Pancreas (tissue), 10 donors: ENCODE data around the gene GPX1. TPM values are rescaled to one million over a fixed set of nuclear protein-coding genes. Genes with fewer than 3 reads are reported as not detected.
"Not testable (repeated sequence)": the region's sequence is repeated elsewhere in the genome, so short reads cannot be mapped to it uniquely, and the experiment has no call there.

Experiments
- ATAC-seq, 4 donors: fragments of 200-7000 bp; cut with Tn5 transposase; one replicate each; pipeline versions ENCODE4 v1.8.0 to v1.9.1; 2020; ENCODE audit warnings: mild to moderate bottlenecking in 4 of 4, moderate library complexity in 4 of 4
- DNase-seq, 6 donors: peaks; one replicate each; pipeline ENCODE4 v3.0.0-alpha.2; 2020
- FAIRE-seq: peaks from 2 replicates; lab custom pipeline; 2012; peaks lifted over from hg19 to GRCh38; lab: Jason Lieb, UNC
- H3K27ac ChIP-seq, 4 donors: fragments of 200-600 bp; sonication (generic); 1 replicate in 3 of 4; 2 replicates in 1 of 4; pipeline versions ENCODE4 v1.5.0 to v1.8.0; 2020
- H3K27me3 ChIP-seq, 4 donors: fragments of 200-600 bp; one replicate each; pipeline ENCODE4 v1.8.0; 2021
- H3K36me3 ChIP-seq, 3 donors: fragments of 200-600 bp; sonication (generic) in 1 of 3; one replicate each; pipeline versions ENCODE4 v1.5.0 to v1.8.0; 2020 to 2021
- H3K4me1 ChIP-seq, 3 donors: fragments of 200-600 bp; one replicate each; pipeline ENCODE4 v1.8.0; 2021
- H3K4me3 ChIP-seq, 4 donors: fragments of 200-600 bp; sonication (generic) in 2 of 4; one replicate each; pipeline versions ENCODE4 v1.5.0 to v1.8.0; 2020 to 2021
- H3K9me3 ChIP-seq, 4 donors: fragments of 200-600 bp; one replicate each; pipeline ENCODE4 v1.8.0; 2021
- WGBS, 2 donors: extraction: QIAGEN DNeasy Blood & Tissue Kit; methylation state at CpG; one replicate each; pipeline ENCODE4 v1.1.7; 2013; 5-methylcytosine and 5-hydroxymethylcytosine counted together
- intact Hi-C, 3 donors: fragments of 100-400 bp; cut with DNase I; formaldehyde crosslinking; loops; one replicate each; pipeline versions ENCODE4 v1.11.1 to v1.14.2; 2022
- polyA plus RNA-seq, 2 donors: library from polyadenylated mRNA; stranded (reverse); fragments of 200-250 nt; gene quantifications; one replicate each; pipeline ENCODE4 v1.2.3, GENCODE V29; 2013
- total RNA-seq, 6 donors: library from RNA; stranded (reverse); fragmentation: NEBNext Ultra II Directional in 4 of 6; extraction: Animal tissue kit (Norgen Biotek cat#: 25700) in 4 of 6; gene quantifications; one replicate each; pipeline versions ENCODE4 v1.2.1 to v1.2.4, GENCODE V29; 2021 to 2023
- TF ChIP-seq, protein P1 (sequence below), 4 donors: fragments of 200-600 bp; sonication (generic) in 3 of 4; IDR thresholded peaks; one replicate each; pipeline versions ENCODE4 v1.5.0 to v1.8.0; 2021; ENCODE audit warnings: antibody characterized with exemption in 4 of 4
- donor health status: healthy with polysubstance abuse.
- donor health status: DM: no; HTN: no; CAD: no; lungs with moderate emphysema.
- donor health status: DM: no; HTN: no; CAD: no.
- donor health status: control.
- donor health status: control.
- donor health status: Bipolar disorder and iron deficiency.
- donor health status: DM: yes; HTN: yes; CAD: no.
- donor health status: DM: no; HTN: no; CAD: no.
- donor health status: DM: no; HTN: no; CAD: no.
- donor health status: DM: yes; HTN: yes; CAD: no.

Gene GPX1
- total and polyA plus RNA-seq, 8 donors, result 30.8 to 157 (median 80.0) TPM

DNA sequence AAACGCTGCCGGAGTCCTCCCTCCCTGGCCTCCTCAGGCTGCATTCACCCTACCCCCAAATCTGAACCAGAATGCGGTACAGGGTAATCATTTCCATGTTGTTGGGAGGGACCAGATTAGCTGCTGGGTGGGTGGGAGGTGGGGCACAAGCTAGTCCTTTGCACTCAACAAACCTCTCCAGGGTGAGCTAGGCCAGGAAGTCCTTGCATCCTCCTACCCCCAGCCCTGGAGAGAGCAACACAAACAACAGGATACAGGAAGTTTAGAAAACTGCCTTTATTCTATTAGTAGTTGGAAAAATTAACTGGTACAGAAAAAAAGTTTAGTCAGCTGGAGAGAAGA, 702 bp upstream of the GPX1 start:
- TF ChIP-seq, protein P1, sequence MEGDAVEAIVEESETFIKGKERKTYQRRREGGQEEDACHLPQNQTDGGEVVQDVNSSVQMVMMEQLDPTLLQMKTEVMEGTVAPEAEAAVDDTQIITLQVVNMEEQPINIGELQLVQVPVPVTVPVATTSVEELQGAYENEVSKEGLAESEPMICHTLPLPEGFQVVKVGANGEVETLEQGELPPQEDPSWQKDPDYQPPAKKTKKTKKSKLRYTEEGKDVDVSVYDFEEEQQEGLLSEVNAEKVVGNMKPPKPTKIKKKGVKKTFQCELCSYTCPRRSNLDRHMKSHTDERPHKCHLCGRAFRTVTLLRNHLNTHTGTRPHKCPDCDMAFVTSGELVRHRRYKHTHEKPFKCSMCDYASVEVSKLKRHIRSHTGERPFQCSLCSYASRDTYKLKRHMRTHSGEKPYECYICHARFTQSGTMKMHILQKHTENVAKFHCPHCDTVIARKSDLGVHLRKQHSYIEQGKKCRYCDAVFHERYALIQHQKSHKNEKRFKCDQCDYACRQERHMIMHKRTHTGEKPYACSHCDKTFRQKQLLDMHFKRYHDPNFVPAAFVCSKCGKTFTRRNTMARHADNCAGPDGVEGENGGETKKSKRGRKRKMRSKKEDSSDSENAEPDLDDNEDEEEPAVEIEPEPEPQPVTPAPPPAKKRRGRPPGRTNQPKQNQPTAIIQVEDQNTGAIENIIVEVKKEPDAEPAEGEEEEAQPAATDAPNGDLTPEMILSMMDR (IDR thresholded peaks at IDR 0.05), result no peak
- intact Hi-C loops, result no loop called here
- Histone ChIP-seq H3K4me3 (peak overlapping the region in 3 of 4 donors; percentile 54 to 76 (median 69)), H3K9me3 (no peaks in the 10 kb centered on the region), H3K36me3 (peaks cover 0 to 34% (median 10%) of the 10 kb centered on the region in 3 donors), H3K27ac (peak overlapping the region; percentile 73 to 85 (median 82)), H3K4me1 (peaks cover 0 to 20% (median 8%) of the 10 kb centered on the region in 3 donors), H3K27me3 (no peaks in the 10 kb centered on the region)
- DNase-seq (no peak), FAIRE-seq (no peak), ATAC-seq (peak in 1 of 4 donors; percentile 1)
- WGBS, 2 donors, result 42 to 44% methylated on average over 3 of the region's 3 CpGs

DNA sequence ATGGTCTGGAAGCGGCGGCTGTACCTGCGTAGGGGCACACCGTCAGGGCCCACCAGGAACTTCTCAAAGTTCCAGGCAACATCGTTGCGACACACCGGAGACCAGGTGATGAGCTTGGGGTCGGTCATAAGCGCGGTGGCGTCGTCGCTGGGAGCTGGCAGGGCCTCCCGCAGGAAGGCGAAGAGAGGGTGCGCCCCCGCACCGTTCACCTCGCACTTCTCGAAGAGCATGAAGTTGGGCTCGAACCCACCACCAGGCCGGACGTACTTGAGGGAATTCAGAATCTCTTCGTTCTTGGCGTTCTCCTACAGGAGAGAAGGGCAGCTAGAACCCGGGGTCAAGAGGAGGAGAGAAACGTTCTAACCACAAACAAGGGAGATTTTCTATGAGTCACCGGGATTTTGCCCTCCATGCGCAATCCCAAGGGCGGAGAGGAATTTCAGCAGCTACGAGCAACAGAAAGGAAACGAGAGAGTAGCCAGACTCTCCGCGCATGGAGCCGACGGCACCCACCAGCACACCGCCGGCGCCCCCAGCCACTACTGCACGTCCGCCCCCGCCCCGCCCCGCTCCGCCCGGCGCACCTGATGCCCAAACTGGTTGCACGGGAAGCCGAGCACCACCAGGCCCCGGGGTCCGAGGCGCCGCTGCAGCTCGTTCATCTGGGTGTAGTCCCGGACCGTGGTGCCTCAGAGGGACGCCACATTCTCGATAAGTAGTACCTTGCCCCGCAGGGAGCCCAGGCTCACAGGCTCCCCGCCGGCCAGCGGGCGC, 523 bp downstream of the GPX1 start:
- Histone ChIP-seq H3K36me3 (peaks cover 0 to 34% (median 10%) of the 10 kb centered on the region in 3 donors), H3K4me3 (peak overlapping the region; percentile 54 to 76 (median 65)), H3K27ac (peak overlapping the region; percentile 73 to 85 (median 82)), H3K4me1 (peaks cover 0 to 20% (median 8%) of the 10 kb centered on the region in 3 donors)
- DNase-seq, result peak; percentile 29 to 78 (median 46)
- WGBS, 2 donors, result 12 to 17% methylated on average over 50 to 63 of the region's 63 CpGs
- H3K9me3 ChIP-seq, H3K27me3 ChIP-seq, FAIRE-seq, intact Hi-C loops: not testable (repeated sequence)
- peak; percentile 22 to 48 (median 43) for ATAC-seq

DNA sequence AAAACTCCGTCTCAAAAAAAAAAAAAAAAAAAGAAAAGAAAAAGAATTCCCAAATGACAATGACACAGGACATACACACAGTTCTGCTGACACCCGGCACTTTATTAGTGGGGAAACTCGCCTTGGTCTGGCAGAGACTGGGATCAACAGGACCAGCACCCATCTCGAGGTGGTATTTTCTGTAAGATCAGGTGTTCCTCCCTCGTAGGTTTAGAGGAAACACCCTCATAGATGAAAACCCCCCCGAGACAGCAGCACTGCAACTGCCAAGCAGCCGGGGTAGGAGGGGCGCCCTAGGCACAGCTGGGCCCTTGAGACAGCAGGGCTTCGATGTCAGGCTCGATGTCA, 1.1 kb downstream of the GPX1 start:
- intact Hi-C loops, H3K9me3 ChIP-seq, ATAC-seq, H3K27me3 ChIP-seq, DNase-seq, FAIRE-seq: not testable (repeated sequence)
- H3K4me1 ChIP-seq, result peaks cover 0 to 20% (median 8%) of the 10 kb centered on the region in 3 donors
- H3K4me3 ChIP-seq, result peak overlapping the region; percentile 54 to 76 (median 65)
- peaks cover 0 to 29% (median 10%) of the 10 kb centered on the region in 3 donors for H3K36me3 ChIP-seq
- 59 to 69% methylated on average over 8 to 10 of the region's 10 CpGs for WGBS, 2 donors
- H3K27ac ChIP-seq, result peak overlapping the region in 3 of 4 donors; percentile 82 to 85 (median 83)

DNA sequence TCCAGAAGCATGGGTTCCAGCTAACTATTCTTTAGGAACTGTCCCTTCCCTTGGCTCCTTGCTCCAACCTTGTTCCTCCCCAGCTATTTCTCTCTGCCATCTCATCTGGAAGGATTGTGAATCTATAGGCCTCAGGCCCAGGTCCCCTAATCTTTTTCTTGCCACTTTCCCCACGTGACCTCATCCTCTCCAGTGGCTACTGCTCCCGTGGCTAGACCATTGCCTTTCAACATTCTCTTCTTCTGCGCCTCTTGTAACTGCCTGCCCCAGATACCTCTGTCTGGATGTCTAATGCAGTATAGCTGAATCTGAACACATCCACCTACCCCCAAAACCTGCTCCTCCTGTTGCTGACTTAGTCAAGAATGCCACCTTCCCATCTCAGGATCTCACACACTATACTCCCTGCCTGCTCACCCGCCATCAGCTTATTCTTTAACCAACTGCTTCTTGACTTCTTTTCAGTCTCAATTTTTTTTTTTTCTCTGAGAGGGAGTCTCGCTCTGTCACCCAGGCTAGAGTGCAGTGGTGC, 5.2 kb downstream of the GPX1 start:
- Histone ChIP-seq H3K4me3 (no peak overlapping the region), H3K4me1 (peaks cover 0 to 8% (median 0%) of the 10 kb centered on the region in 3 donors), H3K9me3 (no peaks in the 10 kb centered on the region), H3K27me3 (no peaks in the 10 kb centered on the region), H3K27ac (peak overlapping the region in 1 of 4 donors; percentile 12), H3K36me3 (no peaks in the 10 kb centered on the region)
- DNase-seq (no peak), FAIRE-seq (no peak), ATAC-seq (no peak)
- TF ChIP-seq, protein P1 (IDR thresholded peaks at IDR 0.05), result no peak
- WGBS, 2 donors, result 88 to 92% methylated on average over 5 of the region's 5 CpGs
- intact Hi-C loops, result no loop called here

DNA sequence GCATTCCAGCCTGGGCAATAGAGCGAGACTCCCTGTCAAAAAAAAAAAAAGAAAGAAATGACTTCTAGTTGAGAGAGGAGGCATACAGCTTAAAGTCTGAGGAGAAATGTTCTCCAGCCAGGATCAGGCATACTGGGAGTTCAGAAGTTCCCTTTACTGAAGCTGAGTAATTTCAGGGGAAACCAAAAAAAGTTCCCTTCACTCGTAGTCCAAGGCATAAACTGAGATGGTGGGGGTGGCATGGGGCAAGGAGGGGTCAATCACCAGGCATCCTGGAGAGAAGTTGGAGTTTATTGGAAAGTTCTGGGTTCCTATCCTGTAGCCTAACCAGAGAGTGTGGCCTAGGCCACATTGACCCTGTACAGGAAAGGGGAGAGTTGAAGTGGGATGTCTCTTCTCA, 5.9 kb downstream of the GPX1 start:
- intact Hi-C loops, result no loop called here
- TF ChIP-seq, protein P1 (IDR thresholded peaks at IDR 0.05), result no peak
- peaks cover 0 to 8% (median 0%) of the 10 kb centered on the region in 3 donors for H3K4me1 ChIP-seq
- no peak overlapping the region for H3K4me3 ChIP-seq
- DNase-seq (no peak), FAIRE-seq (no peak), ATAC-seq (peak in 2 of 4 donors; percentile 17 to 36)
- H3K9me3 ChIP-seq, result no peaks in the 10 kb centered on the region
- 89 to 92% methylated on average over 2 of the region's 2 CpGs for WGBS, 2 donors
- no peaks in the 10 kb centered on the region for H3K27me3 ChIP-seq
- no peaks in the 10 kb centered on the region for H3K36me3 ChIP-seq
- peak overlapping the region in 2 of 4 donors; percentile 2 to 55 for H3K27ac ChIP-seq
